ENCODE data around the gene URB2.
"Not testable (repeated sequence)": the region's sequence is repeated elsewhere in the genome, so short reads cannot be mapped to it uniquely, and the experiment has no call there.

Gene URB2

GRCh38 chr1:229690662-229691061, 64.6 kb downstream of the URB2 start:
- peaks cover 4% of the 10 kb centered on the region; the same call in 1 of the 2 replicates for H3K4me1 ChIP-seq (ENCODE audit: control insufficient read depth, insufficient read depth, low read length)

DNA sequence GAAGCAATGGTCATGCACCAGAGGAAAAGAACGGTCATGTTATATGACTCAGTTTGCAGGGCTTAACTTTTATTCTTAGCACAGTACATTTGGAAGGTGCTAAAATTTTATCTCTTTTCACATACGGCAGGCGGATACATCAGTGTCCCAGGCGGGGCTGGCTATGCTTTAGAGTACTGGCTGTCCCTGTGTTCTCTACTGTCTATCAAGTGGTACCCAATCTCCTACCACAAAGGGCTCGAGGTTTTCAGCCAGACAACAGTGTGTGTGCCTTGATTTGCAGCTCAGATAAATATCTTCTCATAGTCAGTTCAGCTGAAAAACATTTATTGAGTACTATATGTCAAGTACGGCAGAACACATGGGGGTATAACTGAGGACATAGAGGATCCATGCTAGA, 65.3 kb downstream of the URB2 start:
- Histone ChIP-seq H3K9me3 (ENCODE audit: control insufficient read depth, insufficient read depth, low read length) (no peaks in the 10 kb centered on the region), H3K4me1 (ENCODE audit: control insufficient read depth, insufficient read depth, low read length) (peaks cover 9% of the 10 kb centered on the region; the same call in 1 of the 2 replicates), H3K4me3 (ENCODE audit: low read length) (no peak overlapping the region), H3K27ac (ENCODE audit: low read length) (no peak overlapping the region), H3K36me3 (ENCODE audit: control insufficient read depth, insufficient read depth, low read length) (no peaks in the 10 kb centered on the region), H3K27me3 (ENCODE audit: control insufficient read depth, insufficient read depth, low read length) (no peaks in the 10 kb centered on the region)
- no peak for DNase-seq (ENCODE audit: low read depth, low spot score)
- no CpG with 5 or more reads among the region's 6 CpGs for WGBS (ENCODE audit: insufficient coverage, insufficient read length)

More at GRCh38 chr1:229690662-229691061, 64.6 kb downstream of the URB2 start:
- no CpG with 5 or more reads among the region's 1 CpG for WGBS (ENCODE audit: insufficient coverage, insufficient read length)
- Histone ChIP-seq H3K27ac (ENCODE audit: low read length) (no peak overlapping the region), H3K4me3 (ENCODE audit: low read length) (no peak overlapping the region), H3K36me3 (ENCODE audit: control insufficient read depth, insufficient read depth, low read length) (no peaks in the 10 kb centered on the region), H3K9me3 (ENCODE audit: control insufficient read depth, insufficient read depth, low read length) (no peaks in the 10 kb centered on the region), H3K27me3 (ENCODE audit: control insufficient read depth, insufficient read depth, low read length) (no peaks in the 10 kb centered on the region)
- DNase-seq (ENCODE audit: low read depth, low spot score), result no peak

DNA sequence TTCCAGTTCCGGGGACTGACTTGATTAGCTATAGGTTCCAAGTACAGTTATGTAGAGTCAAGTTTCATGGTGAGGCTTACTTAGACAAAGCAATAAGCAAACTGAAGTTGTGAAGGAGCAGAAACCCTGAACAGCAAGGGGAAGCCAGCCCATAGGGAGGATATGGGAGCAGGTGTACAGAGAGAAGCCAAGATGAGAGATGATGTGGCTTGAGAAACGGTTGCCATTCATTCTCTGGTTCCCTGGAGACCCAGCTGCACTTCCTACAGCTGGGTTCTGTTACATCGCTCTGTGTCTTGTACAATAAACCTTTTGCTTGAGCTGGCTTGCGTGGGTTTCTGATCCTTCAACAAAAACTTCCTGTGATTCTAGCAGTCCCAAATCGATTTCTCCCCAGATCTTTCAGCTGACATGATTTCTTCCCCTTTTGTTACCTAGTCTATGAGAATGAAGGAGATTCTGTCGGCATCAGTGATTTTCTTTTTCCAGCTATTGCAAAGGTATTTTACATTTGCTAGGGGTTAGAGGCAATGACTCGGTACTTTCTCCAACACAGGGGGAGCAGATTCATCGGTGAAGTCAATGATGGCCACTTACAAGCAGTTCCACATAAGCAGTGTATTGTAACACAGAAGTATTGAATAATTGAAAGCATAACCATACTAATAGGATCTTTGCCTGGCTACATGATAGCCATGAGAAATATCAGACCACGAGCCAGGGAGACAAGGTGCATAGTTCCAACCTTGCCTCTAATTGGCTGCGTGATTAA, 67.3 kb downstream of the URB2 start:
- H3K4me1 ChIP-seq (ENCODE audit: control insufficient read depth, insufficient read depth, low read length), result peaks cover 14% of the 10 kb centered on the region
- H3K9me3 ChIP-seq (ENCODE audit: control insufficient read depth, insufficient read depth, low read length), result no peaks in the 10 kb centered on the region
- no peaks in the 10 kb centered on the region for H3K27me3 ChIP-seq (ENCODE audit: control insufficient read depth, insufficient read depth, low read length)
- DNase-seq (ENCODE audit: low read depth, low spot score), result no peak
- no CpG with 5 or more reads among the region's 10 CpGs for WGBS (ENCODE audit: insufficient coverage, insufficient read length)
- H3K4me3 ChIP-seq (ENCODE audit: low read length), result no peak overlapping the region
- no peaks in the 10 kb centered on the region for H3K36me3 ChIP-seq (ENCODE audit: control insufficient read depth, insufficient read depth, low read length)
- no peak overlapping the region for H3K27ac ChIP-seq (ENCODE audit: low read length)

- H3K4me3 ChIP-seq (ENCODE audit: low read length), result no peak overlapping the region
- no peaks in the 10 kb centered on the region for H3K36me3 ChIP-seq (ENCODE audit: control insufficient read depth, insufficient read depth, low read length)
- H3K27me3 ChIP-seq (ENCODE audit: control insufficient read depth, insufficient read depth, low read length), result no peaks in the 10 kb centered on the region
- no CpG with 5 or more reads among the region's 11 CpGs for WGBS (ENCODE audit: insufficient coverage, insufficient read length)
- no peak for DNase-seq (ENCODE audit: low read depth, low spot score)
- H3K27ac ChIP-seq (ENCODE audit: low read length), result no peak overlapping the region
- H3K9me3 ChIP-seq (ENCODE audit: control insufficient read depth, insufficient read depth, low read length), result no peaks in the 10 kb centered on the region
- H3K4me1 ChIP-seq (ENCODE audit: control insufficient read depth, insufficient read depth, low read length), result peaks cover 14% of the 10 kb centered on the region
These were observed 68.1 kb downstream of the URB2 start for GRCh38 chr1:229694053-229694693.

DNA sequence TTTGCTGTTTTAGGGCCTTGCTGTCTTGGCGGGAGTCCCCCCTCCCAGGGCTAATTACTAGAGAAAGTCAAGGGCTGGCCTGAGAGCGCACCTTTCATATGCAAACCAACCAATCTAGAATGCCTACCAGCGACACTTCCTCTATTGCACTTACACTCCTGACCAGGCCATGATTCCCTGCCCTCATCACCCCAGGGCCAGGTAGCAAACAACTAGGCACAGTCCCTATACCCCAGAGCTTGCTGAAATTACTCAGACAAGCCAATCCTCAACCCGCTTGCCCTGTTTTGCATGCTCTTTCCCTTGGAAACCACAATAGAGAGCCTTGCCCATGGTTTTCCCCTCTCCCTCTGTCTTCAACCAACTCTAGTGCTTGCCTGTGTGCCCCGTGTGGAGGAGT, 70.3 kb downstream of the URB2 start:
- H3K36me3 ChIP-seq (ENCODE audit: control insufficient read depth, insufficient read depth, low read length), result no peaks in the 10 kb centered on the region
- H3K9me3 ChIP-seq (ENCODE audit: control insufficient read depth, insufficient read depth, low read length), result no peaks in the 10 kb centered on the region
- WGBS (ENCODE audit: insufficient coverage, insufficient read length), result no CpG with 5 or more reads among the region's 5 CpGs
- H3K4me1 ChIP-seq (ENCODE audit: control insufficient read depth, insufficient read depth, low read length), result peaks cover 14% of the 10 kb centered on the region
- H3K27me3 ChIP-seq (ENCODE audit: control insufficient read depth, insufficient read depth, low read length), result no peaks in the 10 kb centered on the region
- H3K4me3 ChIP-seq (ENCODE audit: low read length), result no peak overlapping the region
- H3K27ac ChIP-seq (ENCODE audit: low read length), result no peak overlapping the region
- no peak for DNase-seq (ENCODE audit: low read depth, low spot score)

- Histone ChIP-seq H3K27ac (ENCODE audit: low read length) (no peak overlapping the region), H3K4me1 (ENCODE audit: control insufficient read depth, insufficient read depth, low read length) (peaks cover 14% of the 10 kb centered on the region), H3K27me3 (ENCODE audit: control insufficient read depth, insufficient read depth, low read length) (no peaks in the 10 kb centered on the region), H3K9me3 (ENCODE audit: control insufficient read depth, insufficient read depth, low read length) (no peaks in the 10 kb centered on the region), H3K36me3 (ENCODE audit: control insufficient read depth, insufficient read depth, low read length) (no peaks in the 10 kb centered on the region), H3K4me3 (ENCODE audit: low read length) (no peak overlapping the region)
- no CpG with 5 or more reads among the region's 7 CpGs for WGBS (ENCODE audit: insufficient coverage, insufficient read length)
- no peak for DNase-seq (ENCODE audit: low read depth, low spot score)
These were observed 73.7 kb downstream of the URB2 start for GRCh38 chr1:229699613-229700267.

GRCh38 chr1:229704157-229704556, 78.1 kb downstream of the URB2 start:
- Histone ChIP-seq H3K27ac (ENCODE audit: low read length) (no peak overlapping the region), H3K4me3 (ENCODE audit: low read length) (no peak overlapping the region), H3K27me3 (ENCODE audit: control insufficient read depth, insufficient read depth, low read length) (no peaks in the 10 kb centered on the region), H3K9me3 (ENCODE audit: control insufficient read depth, insufficient read depth, low read length) (no peaks in the 10 kb centered on the region; the same call in 1 of the 2 replicates), H3K36me3 (ENCODE audit: control insufficient read depth, insufficient read depth, low read length) (no peaks in the 10 kb centered on the region), H3K4me1 (ENCODE audit: control insufficient read depth, insufficient read depth, low read length) (no peaks in the 10 kb centered on the region)
- no CpG with 5 or more reads among the region's 2 CpGs for WGBS (ENCODE audit: insufficient coverage, insufficient read length)
- DNase-seq (ENCODE audit: low read depth, low spot score), result no peak

GRCh38 chr1:229705152-229705551, 79.1 kb downstream of the URB2 start:
- not testable (repeated sequence) for H3K27ac ChIP-seq (ENCODE audit: low read length); H3K4me1 ChIP-seq (ENCODE audit: control insufficient read depth, insufficient read depth, low read length); H3K36me3 ChIP-seq (ENCODE audit: control insufficient read depth, insufficient read depth, low read length); H3K27me3 ChIP-seq (ENCODE audit: control insufficient read depth, insufficient read depth, low read length); DNase-seq (ENCODE audit: low read depth, low spot score); H3K4me3 ChIP-seq (ENCODE audit: low read length); H3K9me3 ChIP-seq (ENCODE audit: control insufficient read depth, insufficient read depth, low read length)
- WGBS (ENCODE audit: insufficient coverage, insufficient read length), result 100% methylated on average over 1 of the region's 2 CpGs

DNA sequence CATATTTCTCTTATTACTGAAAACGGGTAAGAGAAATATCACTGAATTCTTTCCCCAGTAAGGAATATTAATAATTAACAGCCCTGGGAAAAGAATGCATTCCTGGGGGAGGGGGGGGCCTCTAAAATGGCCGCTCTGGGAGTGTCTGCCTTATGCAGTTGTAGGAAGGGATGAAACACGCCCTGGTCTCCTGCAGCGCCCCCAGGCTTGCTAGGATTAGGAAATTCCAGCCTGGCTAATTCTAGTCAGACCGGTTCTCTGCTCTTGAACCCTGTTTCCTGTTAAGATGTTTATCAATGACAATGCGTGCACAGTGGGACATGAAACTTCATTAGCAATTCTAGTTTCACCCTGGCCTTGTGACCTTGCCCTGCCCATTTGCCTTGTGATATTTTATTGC, 81.1 kb downstream of the URB2 start:
- H3K4me3 ChIP-seq (ENCODE audit: low read length); H3K27me3 ChIP-seq (ENCODE audit: control insufficient read depth, insufficient read depth, low read length); H3K9me3 ChIP-seq (ENCODE audit: control insufficient read depth, insufficient read depth, low read length); H3K36me3 ChIP-seq (ENCODE audit: control insufficient read depth, insufficient read depth, low read length); DNase-seq (ENCODE audit: low read depth, low spot score); H3K27ac ChIP-seq (ENCODE audit: low read length); H3K4me1 ChIP-seq (ENCODE audit: control insufficient read depth, insufficient read depth, low read length): not testable (repeated sequence)
- no CpG with 5 or more reads among the region's 6 CpGs for WGBS (ENCODE audit: insufficient coverage, insufficient read length)

DNA sequence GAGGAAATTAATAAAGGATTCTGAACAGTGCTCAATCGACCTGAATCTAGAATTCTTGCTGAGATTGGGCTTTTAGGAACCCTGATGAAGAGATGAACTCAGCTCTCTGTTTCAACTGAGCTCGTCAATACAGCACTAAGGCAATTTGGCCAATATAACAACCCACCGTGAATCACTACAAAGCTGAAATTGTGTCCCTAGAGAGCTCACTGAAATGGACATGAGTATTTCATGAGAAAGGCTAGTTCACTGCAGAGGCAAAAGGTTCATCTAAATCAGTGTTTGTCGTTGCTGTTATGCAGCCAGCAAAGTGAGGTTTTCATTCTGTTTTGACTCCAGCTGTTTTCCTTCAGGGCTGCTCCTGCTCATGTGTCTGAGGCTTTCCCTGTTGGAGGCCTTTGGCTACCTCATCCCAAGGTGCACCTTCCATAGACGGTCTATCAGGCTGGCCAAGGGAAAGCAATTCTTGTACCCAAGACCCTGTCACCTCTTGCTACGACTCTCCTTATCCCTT, 83.5 kb downstream of the URB2 start:
- Histone ChIP-seq H3K4me3 (ENCODE audit: low read length) (no peak overlapping the region), H3K27ac (ENCODE audit: low read length) (no peak overlapping the region), H3K27me3 (ENCODE audit: control insufficient read depth, insufficient read depth, low read length) (no peaks in the 10 kb centered on the region), H3K4me1 (ENCODE audit: control insufficient read depth, insufficient read depth, low read length) (0 out of 2 replicates have a peak, but pooled peaks cover 2% of the 10 kb centered on the region), H3K36me3 (ENCODE audit: control insufficient read depth, insufficient read depth, low read length) (no peaks in the 10 kb centered on the region), H3K9me3 (ENCODE audit: control insufficient read depth, insufficient read depth, low read length) (no peaks in the 10 kb centered on the region; the same call in 1 of the 2 replicates)
- DNase-seq (ENCODE audit: low read depth, low spot score), result no peak
- no CpG with 5 or more reads among the region's 6 CpGs for WGBS (ENCODE audit: insufficient coverage, insufficient read length)

All from iPS DF 6.9 (cell line).